A172 (cell line): Measurements from ENCODE around the gene TBX5. TPM values are rescaled to one million over a fixed set of nuclear protein-coding genes. Genes with fewer than 3 reads are reported as not detected.
A peak's percentile ranks its signal among the peaks of the same experiment; 100 is the strongest.

ENCODE experiments used
- DNase-seq: peaks from one replicate; pipeline ENCODE4 v3.0.0-alpha.2; 2015; ENCODE audit warnings: low spot score
- total RNA-seq: library from RNA; depleted of rRNA; stranded (reverse); fragments of >200 nt; shearing (Covaris generic); gene quantifications from 2 replicates; pipeline ENCODE4 v1.2.3, GENCODE V29; 2014

The TBX5 gene
- total RNA-seq, 1 experiment from 2014 or later: not detected

DNA sequence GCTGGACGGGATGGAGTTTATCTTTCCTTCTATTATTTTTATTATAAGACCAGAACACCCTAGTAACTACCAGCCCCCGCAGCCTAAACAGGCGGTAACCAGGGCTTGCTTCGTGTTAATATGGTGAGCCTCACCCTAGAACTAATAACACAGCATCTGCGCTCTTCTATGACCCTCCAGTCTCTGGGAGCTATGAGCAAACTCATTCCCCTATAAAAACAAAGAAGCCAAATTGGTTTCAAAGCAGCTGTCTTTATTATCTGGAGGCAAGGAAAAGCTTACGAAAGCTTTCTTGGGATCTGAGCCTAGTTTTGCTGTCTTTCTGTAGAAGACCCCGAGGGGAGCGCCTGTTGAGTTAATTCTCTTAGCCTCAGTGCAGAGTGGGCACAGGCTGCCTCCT, 85.0 kb downstream of the TBX5 start:
- no peak for DNase-seq

DNA sequence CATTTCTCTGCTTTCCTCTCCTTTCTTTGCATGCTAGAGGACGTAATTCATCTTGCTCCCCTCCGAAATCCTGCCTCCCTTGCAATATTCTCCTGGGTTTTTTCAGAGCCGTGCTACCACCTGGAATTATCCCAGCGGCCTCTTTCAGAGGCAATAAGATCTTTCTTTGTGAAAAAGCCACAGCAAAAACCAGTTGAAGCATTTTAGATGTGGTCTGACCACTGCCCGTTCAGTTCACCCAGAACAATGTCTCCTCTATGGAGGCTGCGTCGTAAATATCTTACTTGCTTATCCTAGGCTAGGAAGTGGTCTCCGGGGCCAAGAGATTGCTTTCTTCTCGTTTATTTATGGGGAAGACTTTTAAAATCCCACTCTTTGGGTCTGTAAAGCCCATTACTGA, 85.8 kb downstream of the TBX5 start:
- DNase-seq: no peak

DNA sequence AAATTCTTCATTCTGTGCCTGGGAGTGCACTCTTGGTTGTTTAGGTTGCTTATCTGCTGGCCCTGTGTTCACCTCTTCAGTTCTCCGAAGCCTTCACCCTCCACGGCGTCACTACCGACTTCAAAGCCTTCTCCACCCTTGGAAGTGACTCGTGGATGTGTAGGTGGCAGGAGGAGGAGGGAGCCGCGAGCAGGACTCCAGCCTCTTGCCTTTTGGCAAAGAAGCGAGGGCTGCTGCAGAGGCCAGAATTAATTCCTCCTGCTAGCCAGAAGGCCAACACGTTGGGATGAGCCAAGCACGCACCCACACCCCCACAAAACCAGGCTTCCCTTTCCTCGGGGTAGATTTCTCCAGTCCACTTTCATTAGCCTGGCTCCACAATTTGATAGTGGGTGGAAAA, 86.5 kb downstream of the TBX5 start:
- DNase-seq: no peak

DNA sequence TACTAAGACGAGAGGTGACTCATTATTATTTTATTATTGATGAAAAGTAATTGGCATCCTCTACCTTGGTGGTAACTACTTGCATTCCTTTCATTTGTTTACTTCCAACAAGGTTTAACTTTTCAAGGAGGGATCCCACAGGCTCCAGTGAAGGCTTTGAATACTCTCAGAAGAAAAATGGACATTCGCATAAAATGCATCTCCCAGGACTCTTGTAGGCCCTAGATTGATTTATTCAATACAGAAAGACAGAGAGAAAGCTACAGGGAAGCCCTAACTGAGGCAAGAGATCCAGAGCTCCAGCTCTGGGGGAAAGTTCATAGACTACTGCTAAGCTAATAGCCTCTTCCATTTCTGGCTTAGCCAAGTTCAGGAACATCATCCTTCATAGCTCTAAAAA, 87.0 kb downstream of the TBX5 start:
- no peak for DNase-seq

DNA sequence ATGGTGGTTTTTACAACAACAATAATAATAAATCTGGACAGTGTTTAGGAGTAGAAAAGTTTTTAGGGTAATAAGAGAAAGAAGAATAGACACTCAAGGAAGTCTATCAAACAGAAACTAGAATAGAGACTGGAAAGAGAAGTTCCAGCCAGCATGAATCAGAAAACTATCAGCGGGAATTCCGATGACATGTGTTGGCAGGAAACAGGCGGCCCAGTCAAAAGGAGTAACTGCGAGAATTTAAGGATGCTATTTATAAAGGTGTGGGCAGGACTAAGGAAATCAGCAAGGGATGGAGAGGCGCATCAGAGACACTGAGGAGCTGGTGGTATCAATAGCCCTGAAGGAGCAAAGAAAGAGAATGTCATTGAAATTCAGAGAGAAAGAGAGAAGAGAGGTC, 89.9 kb downstream of the TBX5 start:
- DNase-seq: peak; percentile 78

DNA sequence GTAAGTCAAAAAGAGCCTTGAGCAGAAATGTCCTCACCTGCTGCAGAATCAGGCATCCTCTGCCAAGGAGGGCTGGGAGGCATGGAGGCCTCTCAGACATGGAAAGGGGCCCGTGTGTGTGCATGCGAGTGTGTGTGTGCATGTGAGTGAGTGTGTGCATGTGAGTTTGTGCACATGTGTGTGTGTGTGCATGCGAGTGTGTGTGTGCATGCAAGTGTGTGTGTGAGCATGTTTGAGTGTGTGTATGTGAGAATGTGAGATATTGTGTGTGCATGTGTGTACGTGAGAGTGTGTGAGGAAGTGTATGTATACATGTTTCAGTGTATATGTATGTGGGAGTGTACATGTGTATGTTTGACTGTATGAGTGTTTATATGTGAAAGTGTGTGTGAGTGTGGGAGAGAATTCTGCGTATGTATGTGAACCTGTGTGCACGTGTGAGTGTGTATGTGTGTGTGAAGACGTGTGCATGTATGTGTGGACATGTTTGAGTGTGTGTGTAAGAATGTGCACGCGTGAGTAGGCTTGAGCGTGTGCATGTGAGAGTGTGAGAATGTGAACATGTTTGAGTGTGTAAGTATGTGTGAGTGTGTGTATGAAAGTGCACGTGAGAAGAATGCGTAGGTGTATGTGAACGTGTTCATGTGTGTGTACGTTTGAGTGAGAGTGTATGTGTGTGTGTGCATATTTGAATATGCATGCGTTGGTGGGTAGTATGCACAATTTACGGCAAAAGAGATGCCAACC, 90.8 kb downstream of the TBX5 start:
- no peak for DNase-seq

DNA sequence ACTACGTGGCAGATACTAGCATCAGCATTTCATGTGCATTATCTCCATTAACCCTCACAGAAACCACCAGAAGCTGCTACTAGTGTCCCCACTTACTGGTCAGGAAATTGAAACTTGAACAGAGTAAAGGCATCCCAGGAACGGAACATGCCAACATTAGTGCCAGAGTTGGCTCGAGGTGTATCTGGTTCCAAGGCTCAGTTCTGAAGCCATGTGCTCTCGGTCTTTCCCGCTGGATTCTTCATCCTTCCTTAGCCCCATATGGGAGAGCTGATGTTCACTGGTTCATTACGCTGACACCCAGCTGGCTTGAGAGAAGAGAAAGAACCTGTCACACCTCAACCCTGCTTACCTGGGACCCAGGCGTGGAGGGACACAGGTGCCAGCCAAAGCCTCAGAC, 91.5 kb downstream of the TBX5 start:
- DNase-seq: no peak

DNA sequence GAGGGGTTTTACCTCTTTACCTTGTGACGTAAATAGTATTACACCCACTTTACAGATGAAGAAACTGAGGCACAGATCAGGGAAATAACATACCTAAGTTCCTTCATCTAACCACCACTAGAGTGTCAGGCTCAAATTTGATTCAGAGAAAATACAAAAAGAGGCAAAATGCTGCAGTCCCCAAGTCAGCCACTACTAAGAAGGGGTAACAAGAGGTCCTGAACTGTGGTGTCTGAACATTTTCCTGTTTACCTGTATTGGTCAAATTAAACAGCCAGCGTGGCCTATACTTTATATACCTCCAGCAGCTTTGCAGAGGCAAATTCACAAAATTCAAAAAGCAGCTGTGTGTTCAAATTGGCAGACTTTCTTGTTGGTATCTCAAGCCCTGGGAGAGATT, 92.0 kb downstream of the TBX5 start:
- no peak for DNase-seq

DNA sequence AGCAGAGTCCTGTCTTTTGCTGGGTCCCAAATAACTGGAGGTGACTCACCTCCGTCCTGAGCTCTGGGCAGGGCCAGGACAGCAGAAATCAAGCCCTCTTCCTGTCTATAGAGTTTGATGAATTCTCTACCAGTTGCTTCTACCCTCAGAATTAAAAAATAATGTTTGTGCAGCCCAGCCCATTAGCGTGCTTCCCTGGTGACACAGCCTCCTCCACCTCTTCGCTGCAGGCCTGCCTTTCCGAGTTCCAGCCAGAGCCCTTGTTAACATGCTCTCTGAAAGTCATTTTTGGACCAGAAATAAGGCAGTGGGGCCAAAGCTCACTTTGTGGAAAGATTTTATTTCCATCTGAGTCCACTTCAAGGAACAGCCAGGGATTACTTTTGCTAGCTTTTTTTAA, 94.0 kb downstream of the TBX5 start:
- peak; percentile 28 for DNase-seq

DNA sequence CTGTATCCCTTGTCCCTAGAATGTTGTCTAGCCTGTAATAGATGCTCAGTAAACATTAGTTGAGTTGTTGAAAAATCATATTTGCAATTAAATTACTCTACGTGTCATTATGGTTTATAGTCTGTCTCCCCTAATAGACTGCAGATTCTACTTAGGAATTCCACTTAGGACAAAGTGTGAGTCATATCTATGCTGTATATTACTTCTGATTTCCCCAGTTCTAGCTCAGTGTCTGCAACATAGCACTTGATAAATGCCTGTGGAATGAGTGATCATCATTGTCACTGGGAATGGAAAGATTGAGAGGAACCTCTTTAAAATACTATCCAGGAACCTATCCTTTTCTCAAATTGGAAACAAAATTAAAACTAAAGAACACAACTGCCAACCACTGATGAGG, 99.3 kb downstream of the TBX5 start:
- DNase-seq: peak; percentile 50

DNA sequence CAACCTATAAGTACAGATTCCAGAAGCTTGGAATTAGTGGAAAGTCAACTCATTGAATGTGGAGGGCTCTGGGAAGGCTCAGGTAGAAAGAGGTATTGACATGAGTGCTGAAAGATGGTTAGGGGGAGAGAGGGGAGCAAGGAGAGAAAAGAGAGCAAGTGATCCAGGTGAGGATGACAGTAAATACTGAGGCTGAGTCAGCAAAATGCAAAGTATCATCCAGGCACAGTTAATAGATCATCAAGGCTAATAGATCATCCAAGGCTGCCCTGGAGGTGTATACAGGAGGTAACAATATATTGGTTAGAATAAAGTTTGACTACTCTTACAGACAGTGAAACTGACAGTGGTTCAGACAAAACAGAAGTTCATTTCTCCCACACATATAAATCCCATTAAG, 100.5 kb downstream of the TBX5 start:
- no peak for DNase-seq
